ENCODE results near the gene DCST1.

The DCST1 gene

DNA sequence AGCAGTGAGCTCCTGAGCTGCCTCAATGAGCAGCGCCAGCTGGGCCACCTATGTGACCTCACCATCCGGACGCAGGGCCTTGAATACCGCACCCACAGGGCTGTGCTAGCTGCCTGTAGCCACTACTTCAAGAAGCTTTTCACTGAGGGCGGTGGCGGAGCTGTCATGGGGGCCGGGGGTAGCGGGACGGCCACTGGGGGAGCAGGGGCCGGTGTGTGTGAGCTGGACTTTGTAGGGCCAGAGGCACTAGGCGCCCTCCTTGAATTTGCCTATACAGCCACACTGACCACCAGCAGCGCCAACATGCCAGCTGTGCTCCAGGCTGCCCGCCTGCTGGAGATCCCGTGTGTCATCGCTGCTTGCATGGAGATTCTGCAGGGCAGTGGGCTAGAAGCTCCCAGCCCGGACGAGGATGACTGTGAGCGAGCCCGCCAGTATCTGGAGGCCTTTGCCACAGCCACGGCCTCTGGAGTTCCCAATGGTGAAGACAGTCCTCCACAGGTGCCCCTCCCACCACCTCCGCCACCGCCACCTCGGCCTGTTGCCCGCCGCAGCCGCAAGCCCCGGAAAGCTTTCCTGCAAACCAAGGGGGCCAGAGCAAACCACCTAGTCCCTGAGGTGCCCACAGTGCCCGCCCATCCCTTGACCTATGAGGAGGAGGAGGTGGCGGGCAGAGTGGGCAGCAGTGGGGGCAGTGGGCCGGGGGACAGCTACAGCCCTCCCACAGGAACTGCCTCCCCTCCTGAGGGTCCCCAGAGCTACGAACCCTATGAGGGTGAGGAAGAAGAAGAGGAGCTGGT is 18.7 kb upstream of the DCST1 start:
- no peak for DNase-seq

DNA sequence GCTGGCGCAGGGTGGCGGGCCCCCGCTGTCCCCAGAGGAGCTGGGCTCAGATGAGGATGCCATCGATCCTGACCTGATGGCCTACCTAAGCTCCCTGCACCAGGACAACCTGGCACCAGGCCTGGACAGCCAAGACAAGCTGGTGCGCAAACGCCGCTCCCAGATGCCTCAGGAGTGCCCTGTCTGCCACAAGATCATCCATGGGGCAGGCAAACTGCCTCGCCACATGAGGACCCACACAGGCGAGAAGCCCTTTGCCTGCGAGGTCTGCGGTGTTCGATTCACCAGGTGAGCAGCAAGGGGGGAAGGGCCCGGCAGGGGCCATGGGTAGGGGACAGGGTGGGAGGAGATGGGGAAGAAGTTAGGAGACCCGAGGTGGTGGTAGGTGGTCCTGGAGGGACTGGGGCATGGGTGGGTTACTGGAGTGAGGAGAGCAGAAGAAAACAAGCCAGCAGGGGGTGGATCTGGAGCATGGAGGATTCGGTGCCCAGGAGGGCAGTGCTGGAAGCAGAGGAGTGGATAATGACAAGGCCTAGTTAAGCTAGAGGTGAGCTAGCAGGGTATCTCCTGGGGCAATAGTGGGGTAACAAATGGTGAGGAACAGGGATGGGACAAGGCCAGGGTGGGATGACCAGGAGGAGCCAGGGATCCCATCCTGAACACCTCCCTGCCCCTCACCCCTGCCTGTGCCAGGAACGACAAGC is 17.9 kb upstream of the DCST1 start:
- no peak for DNase-seq

DNA sequence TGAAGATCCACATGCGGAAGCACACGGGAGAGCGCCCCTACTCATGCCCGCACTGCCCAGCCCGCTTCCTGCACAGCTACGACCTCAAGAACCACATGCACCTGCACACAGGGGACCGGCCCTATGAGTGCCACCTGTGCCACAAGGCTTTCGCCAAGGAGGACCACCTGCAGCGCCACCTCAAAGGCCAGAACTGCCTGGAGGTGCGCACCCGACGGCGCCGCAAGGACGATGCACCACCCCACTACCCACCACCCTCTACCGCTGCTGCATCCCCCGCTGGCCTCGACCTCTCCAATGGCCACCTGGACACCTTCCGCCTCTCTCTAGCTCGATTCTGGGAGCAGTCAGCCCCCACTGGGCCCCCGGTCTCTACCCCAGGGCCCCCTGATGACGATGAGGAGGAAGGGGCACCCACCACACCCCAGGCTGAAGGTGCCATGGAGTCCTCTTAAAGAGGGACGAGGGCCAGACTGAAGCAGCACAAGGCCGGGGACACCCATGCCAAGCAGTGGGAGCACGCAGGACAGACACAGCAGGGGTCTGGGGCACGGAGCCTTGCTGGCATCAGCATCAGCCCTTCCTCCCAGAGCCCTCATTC is 17.3 kb upstream of the DCST1 start:
- no peak for DNase-seq

DNA sequence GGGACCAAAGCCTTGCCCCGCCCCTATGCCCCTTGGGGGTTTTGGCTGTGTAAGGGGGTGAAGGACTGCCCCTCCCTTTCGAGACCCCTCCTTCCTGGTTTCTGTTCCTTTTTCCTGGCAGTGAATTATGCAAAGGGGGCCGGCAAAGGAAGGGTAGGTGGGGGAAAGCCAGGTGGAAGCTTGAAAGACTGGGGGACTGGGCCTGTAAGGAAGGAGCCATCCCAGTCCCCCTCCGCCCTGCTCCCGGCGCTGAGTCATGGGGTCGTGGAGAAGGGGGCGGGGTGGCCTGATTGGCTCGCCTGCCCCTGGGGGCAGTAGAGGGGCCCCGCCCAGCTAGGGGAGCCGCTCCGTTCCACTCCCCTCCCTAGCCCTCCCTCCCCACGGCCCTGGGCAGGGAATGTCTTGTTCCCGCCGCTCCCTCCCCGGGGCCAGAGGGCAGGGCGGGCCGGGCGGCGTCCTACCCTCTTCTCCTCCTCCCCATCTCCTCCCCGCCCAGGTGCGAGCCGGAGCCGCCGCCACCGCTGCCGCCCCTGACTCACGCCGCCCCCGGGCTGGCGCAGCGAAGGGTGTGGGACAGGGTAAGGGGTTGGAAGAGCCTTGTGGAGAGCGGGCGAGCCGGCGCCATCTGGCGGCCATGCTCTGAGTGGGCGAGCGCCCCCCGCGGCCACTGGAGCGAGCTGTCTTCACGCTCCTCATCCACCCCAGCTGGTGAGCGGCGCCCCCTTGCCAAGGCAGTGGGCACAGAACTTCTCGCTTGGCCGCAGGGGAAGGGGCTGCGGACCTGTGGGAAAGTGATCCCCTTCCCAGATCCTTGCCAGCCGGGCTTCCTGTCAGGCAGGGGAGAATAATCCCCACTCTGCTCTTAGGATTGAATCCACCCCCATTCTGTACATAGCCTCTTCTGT is 16.3 kb upstream of the DCST1 start:
- peak; percentile 84 to 87 for DNase-seq

DNA sequence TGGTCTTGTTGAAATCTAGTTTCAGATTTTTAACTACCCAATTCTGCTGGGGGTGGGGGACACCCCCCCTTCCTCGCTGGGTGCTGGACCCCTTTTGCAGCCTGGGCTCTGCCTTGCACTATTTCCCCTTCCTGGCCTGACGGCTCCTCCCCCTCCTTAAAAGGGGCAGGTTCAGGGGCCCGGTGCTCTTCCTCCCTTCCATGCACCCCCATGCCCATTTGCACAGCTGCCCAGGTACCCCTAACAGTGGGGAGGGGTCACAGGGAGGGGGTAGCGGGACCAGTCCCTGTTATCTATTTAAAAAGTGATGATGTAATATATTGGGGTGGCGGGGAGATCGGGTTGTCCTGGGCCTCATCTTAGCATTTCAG is 15.7 kb upstream of the DCST1 start:
- no peak for DNase-seq

DNA sequence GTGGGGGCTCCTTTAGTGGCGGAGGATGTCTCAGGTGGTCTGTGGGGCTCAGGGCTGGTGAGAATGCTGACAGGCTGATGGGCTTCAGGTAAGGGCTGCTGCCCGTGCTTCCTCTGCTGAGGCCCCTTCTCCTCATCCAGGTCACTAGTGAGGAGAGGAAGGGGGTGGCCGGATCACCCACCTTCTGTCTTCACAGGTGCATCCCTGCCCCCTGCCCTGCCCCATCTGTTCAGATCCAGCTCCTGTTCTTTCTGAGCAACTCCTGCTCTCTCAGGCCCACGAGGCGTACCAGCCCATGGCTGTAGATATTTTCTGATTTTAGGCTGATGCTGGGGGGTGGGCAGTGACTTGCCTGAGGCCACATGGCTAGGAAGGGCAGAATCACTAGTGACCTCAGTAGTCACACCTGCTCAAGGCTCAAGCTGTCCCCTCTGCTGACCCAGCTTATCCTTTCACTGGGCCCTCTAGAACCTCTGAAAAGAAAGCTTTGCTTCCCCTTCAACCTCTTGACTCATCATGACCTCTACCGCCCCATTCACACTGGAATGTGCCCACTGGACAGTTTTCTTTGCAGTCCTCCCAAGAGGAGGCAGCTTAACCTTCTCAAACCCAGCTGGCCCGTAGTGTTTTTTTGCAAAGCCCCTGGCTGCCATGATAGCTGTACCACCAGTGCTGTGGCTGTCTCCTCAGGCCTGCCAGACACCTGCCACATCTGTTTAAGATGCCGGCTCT is 14.8 kb upstream of the DCST1 start:
- no peak for DNase-seq

- no peak for DNase-seq
Observed at GRCh38 chr1:155019377-155020245, 14.0 kb upstream of the DCST1 start.

DNA sequence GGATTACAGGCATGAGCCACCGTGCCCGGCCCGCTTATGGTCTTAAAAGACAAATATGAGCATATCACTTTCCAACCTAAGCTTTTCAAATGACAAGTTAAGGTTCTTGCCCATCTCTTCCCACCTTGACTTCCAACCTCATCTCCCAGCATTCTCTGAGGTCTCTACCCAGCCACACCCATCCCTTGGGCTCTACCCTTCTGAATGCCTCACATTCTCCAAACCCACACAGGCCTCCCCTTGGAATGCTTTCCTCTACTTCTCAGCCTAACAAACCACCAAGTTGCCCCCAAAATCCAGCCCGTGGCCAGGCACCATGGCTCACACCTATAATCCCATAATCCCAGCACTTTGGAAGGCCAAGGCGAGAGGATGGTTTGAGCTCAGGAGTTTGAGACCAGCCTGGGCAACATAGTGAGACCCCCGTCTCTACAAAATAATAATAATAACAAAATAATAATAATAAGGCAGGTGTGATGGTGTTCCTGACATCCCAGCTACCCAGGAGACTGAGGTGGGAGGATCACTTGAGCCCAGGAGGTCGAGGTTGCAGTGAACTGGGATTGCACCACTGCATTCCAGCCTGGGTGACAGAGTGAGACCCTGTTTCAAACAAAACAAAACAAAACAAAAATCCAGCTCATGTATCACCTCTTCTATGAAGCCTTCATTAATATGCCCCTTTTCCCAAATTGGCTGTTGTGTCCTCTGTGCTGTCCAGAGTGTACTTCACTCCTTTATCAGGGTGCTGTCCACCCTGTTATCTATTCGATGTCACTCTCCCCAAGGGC is 11.3 kb upstream of the DCST1 start:
- DNase-seq = no peak

DNA sequence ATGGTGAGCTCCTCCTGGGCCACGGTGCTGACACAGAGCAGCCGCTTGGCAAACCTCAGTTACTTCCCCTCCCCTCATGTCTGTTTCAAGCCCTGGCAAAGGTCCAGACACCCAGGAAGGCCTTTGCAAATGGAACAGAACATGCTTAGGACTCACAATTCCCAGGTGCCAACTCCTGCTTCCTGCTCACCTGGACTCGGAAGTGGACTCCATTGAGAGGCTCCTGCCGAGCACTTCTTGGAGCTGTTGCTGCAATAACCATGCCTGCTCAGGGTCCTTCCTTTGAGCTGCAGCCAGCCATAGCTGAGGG is 10.7 kb upstream of the DCST1 start:
- no peak for DNase-seq

DNA sequence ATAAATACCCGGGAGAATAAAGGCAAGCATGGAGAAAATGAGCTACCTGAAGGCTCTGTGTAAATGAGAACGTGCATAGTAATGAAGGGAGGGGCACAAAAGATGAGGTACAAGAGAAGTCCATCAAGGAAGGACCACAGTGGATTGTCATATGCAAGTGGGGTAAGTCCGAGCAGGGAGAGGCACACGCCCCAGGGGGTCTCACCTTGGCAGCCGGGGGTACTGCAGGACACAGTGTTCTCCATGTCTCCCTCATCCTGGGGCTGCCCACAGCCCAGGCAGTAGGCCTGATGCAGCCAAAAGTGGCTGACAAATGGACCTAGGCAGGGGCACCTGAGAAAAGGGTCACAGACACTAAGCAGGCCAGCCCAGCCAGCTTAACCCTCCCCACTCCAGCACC is 10.0 kb upstream of the DCST1 start:
- no peak for DNase-seq

DNA sequence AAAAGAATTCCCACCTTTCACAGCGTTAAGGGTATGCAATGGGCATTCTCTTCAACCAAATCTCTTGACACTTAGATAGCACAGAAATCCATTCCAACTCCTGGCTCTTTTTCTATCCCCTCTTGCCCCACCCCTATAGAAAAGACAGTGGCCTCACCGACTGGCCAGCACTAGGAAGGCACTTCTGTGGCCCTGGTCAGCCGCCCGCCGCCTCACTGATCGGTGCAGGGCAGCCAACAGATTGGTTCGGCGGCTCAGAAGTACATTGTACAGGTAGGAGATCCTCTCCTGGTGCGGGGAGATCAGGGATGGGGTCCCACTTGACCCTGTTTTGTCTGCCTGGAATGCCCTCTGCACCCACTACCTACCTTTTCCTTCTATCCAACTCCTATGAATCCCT is 9.3 kb upstream of the DCST1 start:
- DNase-seq = no peak

DNA sequence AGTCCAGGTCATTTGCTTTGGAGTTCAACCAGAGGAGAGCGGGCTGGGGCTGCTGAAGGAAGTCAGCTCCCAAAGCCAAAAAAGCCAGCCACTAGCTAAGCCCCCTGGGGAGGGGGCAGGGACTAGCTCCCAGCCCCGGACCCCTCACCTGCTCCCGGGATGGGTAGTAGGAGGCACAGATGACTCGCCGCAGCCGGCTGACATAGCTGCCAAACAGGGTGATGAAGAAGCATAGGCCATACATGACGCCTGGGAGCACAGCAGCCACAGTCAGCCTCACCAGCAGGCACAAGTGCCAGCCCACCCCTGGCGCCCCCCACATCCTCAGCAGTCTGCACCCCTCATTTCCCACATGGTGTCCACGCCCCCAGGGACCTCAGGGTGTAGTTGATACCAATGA is 7.5 kb upstream of the DCST1 start:
- DNase-seq = no peak

GRCh38 chr1:155026588-155026987 is 7.0 kb upstream of the DCST1 start:
- no peak for DNase-seq

GRCh38 chr1:155029513-155030242 is 3.9 kb upstream of the DCST1 start:
- no peak for DNase-seq

DNA sequence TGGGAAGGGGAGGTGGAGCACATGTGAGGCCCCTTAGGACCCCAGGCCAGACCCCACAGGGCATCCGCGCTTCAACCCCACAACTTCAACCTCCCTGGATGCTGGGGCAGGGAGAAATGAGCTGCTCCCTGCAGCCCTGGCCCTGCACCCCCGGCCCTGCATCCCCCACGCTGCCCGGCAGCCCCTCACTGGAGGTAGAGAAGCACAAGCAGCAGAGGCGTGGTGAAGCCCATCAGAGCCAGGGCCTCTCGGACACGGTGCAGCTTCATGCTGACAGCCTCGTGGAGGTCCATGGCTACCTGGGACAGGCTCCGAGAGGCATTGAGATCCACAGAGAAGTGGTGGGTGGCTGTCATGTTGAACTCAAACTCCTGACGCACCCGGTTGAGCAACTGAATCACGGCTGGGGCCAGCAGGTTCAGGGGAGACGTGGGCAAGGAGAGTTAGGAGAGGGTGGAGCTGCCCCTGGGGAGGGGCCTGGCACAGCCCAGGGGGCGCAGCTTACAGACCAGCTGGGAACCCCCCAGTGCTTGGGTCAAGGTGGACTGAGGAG is 3.3 kb upstream of the DCST1 start:
- DNase-seq = no peak

- no peak for DNase-seq
Observed at GRCh38 chr1:155030899-155031298, 2.7 kb upstream of the DCST1 start.

DNA sequence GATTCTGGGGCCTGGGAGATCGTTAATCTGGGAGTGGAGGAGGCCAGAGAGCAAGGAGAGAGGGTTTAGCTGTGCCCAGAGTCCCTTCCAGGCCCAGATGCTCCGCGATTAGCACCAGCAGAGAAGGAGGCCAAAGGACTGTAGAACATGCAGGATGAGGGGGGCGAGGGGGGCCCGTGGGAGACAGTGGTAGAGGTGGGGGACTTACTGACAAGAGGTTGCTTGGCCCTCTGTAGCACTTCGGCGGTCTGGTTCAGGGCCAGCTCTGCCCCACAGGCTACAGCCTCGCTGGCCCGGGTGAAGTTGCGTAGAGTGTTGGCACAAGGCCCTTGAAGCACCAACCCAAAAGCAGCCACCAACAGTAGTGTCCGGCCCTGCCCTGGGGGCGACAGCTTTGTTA is 738 bp upstream of the DCST1 start:
- DNase-seq = no peak

GRCh38 chr1:155034318-155035208 is 939 bp downstream of the DCST1 start:
- DNase-seq = no peak

DNA sequence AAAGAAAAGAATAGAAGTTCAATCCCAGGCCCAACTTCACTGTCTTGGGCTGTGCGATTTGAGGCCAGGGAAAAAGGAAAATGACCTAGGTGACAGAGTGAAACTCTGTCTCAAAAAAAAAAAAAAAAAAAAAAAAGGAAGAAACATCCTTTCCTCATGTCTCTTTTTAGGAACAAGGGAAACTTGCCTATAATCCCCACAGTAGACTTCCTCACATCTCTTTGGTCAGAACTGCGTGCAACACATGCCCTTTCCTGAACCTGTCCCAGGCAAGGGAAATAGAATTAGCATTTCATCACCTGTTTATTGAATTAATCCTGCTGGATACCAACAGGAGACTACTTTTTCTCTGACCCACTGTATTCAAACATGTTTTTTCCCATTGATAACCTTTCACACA is 2.3 kb downstream of the DCST1 start:
- DNase-seq = no peak
